Gastroesophageal sphincter (tissue), 3 donors: ENCODE data around the gene MTFR1L.

Experiments used
- POLR2A ChIP-seq, 2 donors: fragments of 450-650 bp; IDR thresholded peaks; one replicate each; pipeline ENCODE4 v1.6.1; 2017; ENCODE audit warnings: antibody characterized with exemption in 2 of 2, mild to moderate bottlenecking in 2 of 2, moderate library complexity in 1 of 2
- POLR2AphosphoS5 ChIP-seq: sonication (generic); formaldehyde crosslinking; IDR thresholded peaks from one replicate; pipeline ENCODE4 v1.6.1; 2017; ENCODE audit warnings: antibody characterized with exemption
- TF ChIP-seq, protein P1 (sequence below), 4 experiments: fragments of 200-600 bp in 2 of 4; fragments of 450-650 bp in 2 of 4; sonication (generic) in 1 of 4; IDR thresholded peaks; one replicate each; pipeline ENCODE4 v1.5.1; 2017 to 2019; ENCODE audit warnings: antibody characterized with exemption in 4 of 4, mild to moderate bottlenecking in 2 of 4, moderate library complexity in 2 of 4

DNA sequence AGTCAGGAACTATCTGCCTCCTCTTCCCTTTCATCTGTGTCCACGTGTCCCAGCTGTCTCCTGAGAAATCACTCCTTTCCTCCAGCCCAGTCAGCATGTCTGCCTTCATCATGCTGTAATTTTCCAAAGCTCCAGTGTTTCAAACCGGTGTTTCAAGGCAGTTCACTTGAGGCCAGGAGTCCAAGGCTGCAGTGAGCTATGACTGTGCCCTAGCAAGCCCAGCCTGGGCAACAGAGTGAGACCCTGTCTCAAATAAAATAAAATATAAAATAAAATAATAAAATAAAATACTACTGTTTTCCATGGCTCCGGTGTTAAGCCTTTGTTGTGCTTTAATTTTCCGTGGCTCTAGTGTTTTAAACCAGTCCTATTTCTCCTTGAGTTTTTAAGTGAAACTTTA, 27.6 kb upstream of the MTFR1L start:
- TF ChIP-seq, protein P1, sequence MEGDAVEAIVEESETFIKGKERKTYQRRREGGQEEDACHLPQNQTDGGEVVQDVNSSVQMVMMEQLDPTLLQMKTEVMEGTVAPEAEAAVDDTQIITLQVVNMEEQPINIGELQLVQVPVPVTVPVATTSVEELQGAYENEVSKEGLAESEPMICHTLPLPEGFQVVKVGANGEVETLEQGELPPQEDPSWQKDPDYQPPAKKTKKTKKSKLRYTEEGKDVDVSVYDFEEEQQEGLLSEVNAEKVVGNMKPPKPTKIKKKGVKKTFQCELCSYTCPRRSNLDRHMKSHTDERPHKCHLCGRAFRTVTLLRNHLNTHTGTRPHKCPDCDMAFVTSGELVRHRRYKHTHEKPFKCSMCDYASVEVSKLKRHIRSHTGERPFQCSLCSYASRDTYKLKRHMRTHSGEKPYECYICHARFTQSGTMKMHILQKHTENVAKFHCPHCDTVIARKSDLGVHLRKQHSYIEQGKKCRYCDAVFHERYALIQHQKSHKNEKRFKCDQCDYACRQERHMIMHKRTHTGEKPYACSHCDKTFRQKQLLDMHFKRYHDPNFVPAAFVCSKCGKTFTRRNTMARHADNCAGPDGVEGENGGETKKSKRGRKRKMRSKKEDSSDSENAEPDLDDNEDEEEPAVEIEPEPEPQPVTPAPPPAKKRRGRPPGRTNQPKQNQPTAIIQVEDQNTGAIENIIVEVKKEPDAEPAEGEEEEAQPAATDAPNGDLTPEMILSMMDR (IDR thresholded peaks at IDR 0.05) = no peak
- TF ChIP-seq POLR2A (IDR thresholded peaks at IDR 0.05) = no peak
- TF ChIP-seq POLR2AphosphoS5 = no peak
